GM18907 (cell line): ENCODE measurements around the gene LAMB4.
"Not testable (repeated sequence)": the region's sequence is repeated elsewhere in the genome, so short reads cannot be mapped to it uniquely, and the experiment has no call there.

Source experiments
- ATAC-seq: cut with Tn5 transposase; IDR thresholded peaks from one replicate; pipeline ENCODE4 v1.9.1; 2021; ENCODE audit warnings: mild to moderate bottlenecking, moderate library complexity; ENCODE audit not compliant: unreplicated experiment

The LAMB4 gene

GRCh38 chr7:108054537-108054936 lies 75.6 kb downstream of the LAMB4 start:
- no peak for ATAC-seq

GRCh38 chr7:108053250-108053649 lies 76.9 kb downstream of the LAMB4 start:
- ATAC-seq, result no peak

- ATAC-seq, result no peak
Observed at GRCh38 chr7:108051454-108051853, 78.7 kb downstream of the LAMB4 start.

- ATAC-seq, result peak; percentile 86
Observed at GRCh38 chr7:108049962-108050361, 80.2 kb downstream of the LAMB4 start.

- ATAC-seq, result no peak
Observed at GRCh38 chr7:108048422-108048821, 81.7 kb downstream of the LAMB4 start.

- no peak for ATAC-seq
Observed at GRCh38 chr7:108046952-108047506, 83.1 kb downstream of the LAMB4 start.

- no peak for ATAC-seq
Observed at GRCh38 chr7:108045669-108046068, 84.5 kb downstream of the LAMB4 start.

- ATAC-seq, result no peak
Observed at GRCh38 chr7:108045154-108045553, 85.0 kb downstream of the LAMB4 start.

- ATAC-seq, result no peak
Observed at GRCh38 chr7:108044345-108044744, 85.8 kb downstream of the LAMB4 start.

GRCh38 chr7:108038986-108039385 lies 91.2 kb downstream of the LAMB4 start:
- no peak for ATAC-seq

- ATAC-seq, result no peak
Observed at GRCh38 chr7:108037741-108038140, 92.4 kb downstream of the LAMB4 start.

GRCh38 chr7:108037140-108037539 lies 93.0 kb downstream of the LAMB4 start:
- ATAC-seq, result no peak

- ATAC-seq, result no peak
Observed at GRCh38 chr7:108034586-108034985, 95.6 kb downstream of the LAMB4 start.

GRCh38 chr7:108033776-108034497 lies 96.2 kb downstream of the LAMB4 start:
- no peak for ATAC-seq

GRCh38 chr7:108033309-108033708 lies 96.9 kb downstream of the LAMB4 start:
- ATAC-seq, result not testable (repeated sequence)

- ATAC-seq, result no peak
Observed at GRCh38 chr7:108030516-108030915, 99.6 kb downstream of the LAMB4 start.

- ATAC-seq, result no peak
Observed at GRCh38 chr7:108029034-108029433, 101.1 kb downstream of the LAMB4 start.

GRCh38 chr7:108028111-108028510 lies 102.0 kb downstream of the LAMB4 start:
- no peak for ATAC-seq

GRCh38 chr7:108027239-108027638 lies 102.9 kb downstream of the LAMB4 start:
- ATAC-seq, result no peak

GRCh38 chr7:108026647-108027046 lies 103.5 kb downstream of the LAMB4 start:
- no peak for ATAC-seq

- ATAC-seq, result no peak
Observed at GRCh38 chr7:108026116-108026515, 104.0 kb downstream of the LAMB4 start.

GRCh38 chr7:108024538-108024937 lies 105.6 kb downstream of the LAMB4 start:
- no peak for ATAC-seq

GRCh38 chr7:108020585-108020984 lies 109.6 kb downstream of the LAMB4 start:
- ATAC-seq, result no peak
